GM19438 (cell line): ENCODE data around the gene ANKRD37.

ENCODE experiments used
- ATAC-seq: cut with Tn5 transposase; IDR thresholded peaks from one replicate; pipeline ENCODE4 v1.9.1; 2021; ENCODE audit warnings: low read depth; ENCODE audit not compliant: unreplicated experiment

The ANKRD37 gene

DNA sequence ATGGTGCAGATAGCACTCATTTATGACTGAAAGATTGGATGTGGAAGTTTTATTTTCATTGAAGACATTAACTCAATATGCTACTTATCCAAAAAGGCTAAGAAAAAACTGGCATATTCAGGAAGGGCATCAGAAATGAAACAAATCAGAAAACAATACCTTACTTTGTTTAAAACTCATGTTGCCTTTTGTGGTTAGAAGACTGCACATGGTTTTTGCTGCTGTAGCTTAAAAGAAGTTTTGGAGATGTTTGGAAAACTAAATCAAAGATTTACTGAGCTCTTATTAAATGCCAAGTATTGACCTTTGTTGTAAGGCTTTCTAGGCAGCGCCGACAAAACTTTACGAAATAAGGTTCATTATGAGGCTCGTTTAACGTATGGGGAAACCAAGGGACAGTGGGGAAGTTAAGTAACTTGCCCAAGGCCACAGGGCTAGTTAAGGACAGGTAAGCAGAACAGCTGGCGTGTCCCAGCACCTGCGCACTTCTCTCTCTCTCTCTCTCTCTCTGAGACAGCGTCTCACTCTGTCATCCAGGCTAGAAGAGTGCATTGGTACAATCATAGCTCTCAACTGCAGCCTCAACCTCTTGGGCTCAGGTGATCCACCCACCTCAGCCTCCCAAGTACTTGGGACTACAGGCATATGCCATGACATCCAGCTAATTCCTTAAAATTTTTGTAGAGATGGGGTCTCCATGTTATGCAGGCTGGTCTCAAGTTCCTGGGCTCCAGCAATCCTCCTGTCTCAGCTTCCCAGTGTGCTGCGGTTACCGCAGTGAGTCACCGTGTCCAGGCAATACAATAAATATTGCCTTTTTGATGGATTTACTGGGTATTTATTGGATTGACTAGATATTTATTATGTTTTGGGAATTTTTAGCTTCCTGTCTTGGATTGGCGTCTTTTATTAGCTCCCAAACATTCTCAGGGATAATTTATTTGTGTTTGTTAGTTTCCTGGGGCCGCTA lies 17.0 kb upstream of the ANKRD37 start:
- no peak for ATAC-seq

- ATAC-seq = no peak
Observed at GRCh38 chr4:185380320-185380719, 16.3 kb upstream of the ANKRD37 start.

DNA sequence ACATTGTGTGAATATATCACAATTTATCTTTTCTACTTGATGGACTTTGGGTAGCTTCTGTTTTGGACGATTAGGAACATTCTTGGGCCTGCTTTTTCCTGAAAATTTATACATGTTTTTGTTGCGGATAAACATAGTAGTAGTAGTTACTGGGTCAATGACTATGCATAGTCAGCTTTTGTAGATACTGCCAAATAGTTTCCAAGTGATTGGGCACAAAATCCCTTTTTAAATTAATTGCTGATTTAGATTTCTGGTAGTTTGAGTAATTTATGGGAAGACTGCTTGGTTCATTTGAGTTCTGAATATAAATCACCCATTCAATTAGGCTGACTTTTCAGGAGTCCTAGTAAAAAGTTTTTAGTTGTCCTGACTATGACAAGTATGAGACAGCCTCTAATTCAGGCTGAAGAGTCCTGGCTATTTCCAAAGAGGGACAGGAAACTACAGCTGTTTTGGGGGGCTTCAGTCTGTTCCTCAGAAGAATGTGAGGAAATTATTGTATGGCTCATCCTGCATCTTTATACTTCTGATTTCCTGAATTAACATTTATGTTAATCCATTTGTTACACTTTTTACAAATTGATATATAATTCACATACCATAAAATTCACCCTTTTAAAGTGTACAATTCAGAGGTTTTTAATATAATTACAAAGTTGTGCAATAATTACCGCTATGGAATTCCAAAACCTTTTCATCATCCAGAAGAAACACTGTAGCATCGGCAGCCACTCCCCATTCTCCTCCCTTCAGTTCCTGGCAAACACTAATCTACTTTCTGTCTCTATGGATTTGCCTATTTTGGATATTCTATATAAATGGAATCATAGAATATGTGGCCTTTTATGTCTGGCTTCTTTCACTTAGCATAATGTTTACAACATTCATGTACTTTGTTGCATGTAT lies 15.1 kb upstream of the ANKRD37 start:
- ATAC-seq = no peak

DNA sequence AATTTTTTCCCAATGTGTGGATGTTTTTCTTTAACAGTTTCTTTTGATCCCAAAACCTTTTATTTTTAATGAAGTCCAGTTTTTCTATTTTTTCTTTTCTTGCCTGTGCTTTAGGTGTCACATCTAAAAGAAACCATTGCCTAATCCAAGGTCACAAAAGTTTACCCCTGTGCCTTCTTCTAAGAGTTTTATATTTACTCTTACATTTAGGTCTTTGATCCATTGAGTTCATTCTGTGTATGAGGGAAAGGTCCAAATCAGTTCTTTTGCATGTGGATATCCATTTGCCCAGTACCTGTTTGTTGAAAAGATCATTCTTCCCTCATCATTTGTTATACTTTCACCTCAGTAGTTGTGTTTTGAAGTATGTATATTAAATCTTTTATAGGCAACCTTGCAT lies 13.9 kb upstream of the ANKRD37 start:
- ATAC-seq = no peak

DNA sequence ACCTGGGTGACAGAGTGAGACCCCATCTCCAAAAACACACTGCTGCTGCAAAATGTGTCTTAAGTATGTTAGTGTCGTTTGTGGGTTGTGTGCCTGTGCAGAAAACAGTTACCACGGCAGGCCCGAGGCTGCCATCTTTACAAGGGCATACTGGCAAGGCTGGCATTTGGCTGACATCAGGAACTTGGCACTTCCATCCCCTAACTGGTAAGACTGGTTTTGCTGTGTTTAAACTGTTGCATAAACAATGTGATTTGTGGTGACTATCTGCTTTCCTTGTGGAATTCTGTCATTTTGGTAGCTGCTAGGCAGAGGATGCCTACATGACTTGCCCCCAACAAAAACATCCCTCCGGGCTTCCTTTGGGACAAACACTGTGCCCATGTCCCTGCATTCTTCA lies 13.2 kb upstream of the ANKRD37 start:
- no peak for ATAC-seq

DNA sequence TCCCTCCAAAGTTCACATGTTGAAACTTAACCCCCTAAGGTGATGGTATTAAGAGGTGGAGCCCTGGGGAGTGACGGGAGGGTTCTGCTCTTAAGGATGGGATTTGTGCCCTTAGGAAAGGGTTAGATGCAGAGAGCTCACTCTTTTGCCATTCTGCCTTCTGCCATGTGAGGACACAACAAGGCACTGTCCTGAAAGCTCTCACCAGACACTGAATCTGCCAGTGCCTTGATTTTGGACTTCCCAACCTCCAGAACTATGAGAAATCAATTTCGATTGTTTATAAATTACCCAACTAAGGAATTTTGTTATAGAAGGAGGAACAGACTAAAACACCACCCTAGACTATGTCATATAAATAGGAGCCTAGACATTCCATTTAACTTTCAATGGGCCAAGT lies 12.6 kb upstream of the ANKRD37 start:
- ATAC-seq = no peak

DNA sequence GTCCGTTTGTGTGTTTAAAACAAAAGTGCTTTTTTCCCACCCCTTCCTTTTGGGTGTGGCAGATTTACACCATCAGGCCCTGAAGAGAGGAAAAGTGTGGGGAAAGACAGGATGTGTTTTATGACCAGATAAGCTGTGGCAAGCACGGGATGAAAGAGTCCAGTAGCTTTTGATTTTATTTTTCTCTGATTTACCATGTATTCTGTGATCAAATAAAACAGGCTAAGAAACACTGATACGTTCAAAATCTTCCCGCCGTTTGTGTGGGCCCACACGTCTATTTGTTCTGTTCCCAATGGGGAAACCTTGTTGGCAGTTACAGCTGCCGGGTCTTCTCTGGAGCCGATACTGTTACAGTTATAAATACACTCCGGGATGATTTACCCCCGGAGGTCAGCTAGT lies 11.7 kb upstream of the ANKRD37 start:
- no peak for ATAC-seq

DNA sequence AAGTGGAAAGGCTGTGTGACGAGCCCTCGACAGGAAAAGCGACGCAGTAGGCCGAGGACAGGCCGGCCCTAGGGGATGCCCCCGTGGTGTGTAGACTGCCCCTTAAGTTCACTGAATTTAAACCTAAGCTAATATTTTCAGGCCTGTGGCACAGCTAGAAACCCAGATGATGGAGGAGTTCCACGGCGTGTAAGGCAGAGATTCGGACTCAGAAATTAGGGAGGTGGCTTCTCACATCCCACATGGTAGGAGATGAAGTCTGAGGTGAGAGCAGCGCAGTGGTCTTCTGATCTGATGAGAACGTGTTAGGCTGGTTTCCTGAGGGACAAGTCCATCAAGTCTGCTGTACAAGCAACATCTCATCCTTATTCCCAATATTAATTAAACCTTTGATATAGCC lies 8.7 kb upstream of the ANKRD37 start:
- no peak for ATAC-seq

DNA sequence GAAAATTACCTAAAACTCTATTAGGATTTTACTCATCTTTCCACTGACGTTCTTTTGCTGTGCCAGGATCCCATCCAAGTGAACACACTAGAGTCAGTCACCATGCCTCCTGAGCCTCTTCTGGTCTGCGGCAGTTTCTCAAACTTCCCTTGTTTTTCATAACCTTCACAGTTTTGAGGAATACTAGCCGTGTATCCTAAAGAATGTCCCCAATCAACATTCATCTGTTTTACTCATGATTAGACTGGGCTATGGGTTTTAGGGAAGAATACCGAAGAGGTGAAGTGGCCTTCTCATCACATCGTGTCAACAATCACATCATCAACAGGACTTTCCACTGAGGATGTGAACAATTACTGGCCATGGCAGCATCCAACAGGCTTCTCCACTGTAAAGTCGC lies 5.7 kb upstream of the ANKRD37 start:
- no peak for ATAC-seq

DNA sequence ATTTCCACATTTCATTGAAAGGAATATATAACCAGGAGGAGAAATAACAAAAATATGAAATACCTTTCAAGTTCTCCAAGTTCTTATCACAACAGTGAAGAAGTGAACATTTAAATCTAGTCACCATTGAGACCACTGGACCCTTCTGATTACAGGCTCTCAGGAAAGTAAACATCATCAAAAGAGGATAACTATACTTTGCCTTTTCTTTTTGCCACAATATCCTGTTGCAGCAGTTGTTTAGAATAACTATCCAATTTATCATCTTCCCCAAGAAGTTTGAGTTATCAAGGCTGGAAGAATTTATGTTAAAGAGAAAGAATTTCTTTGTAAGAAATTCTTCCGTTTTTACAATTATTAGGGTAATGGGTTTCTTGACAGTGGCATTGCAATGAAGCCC lies 4.5 kb upstream of the ANKRD37 start:
- ATAC-seq = no peak

- ATAC-seq = no peak
Observed at GRCh38 chr4:185394568-185395237, 1.9 kb upstream of the ANKRD37 start.

GRCh38 chr4:185395238-185395955 lies 1.2 kb upstream of the ANKRD37 start, which contains the start of gene LRP2BP:
Gene LRP2BP (minus strand): TSS chr4:185395924. CDS start chr4:185378186, 17,738 bp downstream.
- no peak for ATAC-seq

- peak; percentile 70 for ATAC-seq
Observed at GRCh38 chr4:185395956-185396723, 501 bp upstream of the ANKRD37 start.

GRCh38 chr4:185398618-185399017 lies 2.0 kb downstream of the ANKRD37 start:
- ATAC-seq = no peak

GRCh38 chr4:185399466-185399865 lies 2.8 kb downstream of the ANKRD37 start:
- ATAC-seq = no peak

DNA sequence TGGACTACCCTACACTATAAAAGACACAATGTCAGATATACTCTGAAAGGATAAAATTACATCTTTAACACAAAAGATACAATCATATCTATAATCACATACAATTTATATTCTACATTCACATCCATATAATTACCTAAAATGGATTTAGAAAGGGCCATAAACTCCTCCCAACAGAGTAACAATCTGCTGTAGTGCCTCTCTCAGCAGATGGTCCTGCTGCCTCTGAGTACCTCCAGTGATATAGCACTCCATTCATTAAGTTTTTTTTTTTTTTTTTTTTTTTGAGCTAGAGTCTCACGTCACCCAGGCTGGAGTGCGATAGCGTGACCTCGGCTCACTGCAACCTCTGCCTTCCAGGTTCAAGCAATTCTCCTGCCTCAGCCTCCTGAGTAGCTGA lies 7.4 kb downstream of the ANKRD37 start:
- no peak for ATAC-seq

DNA sequence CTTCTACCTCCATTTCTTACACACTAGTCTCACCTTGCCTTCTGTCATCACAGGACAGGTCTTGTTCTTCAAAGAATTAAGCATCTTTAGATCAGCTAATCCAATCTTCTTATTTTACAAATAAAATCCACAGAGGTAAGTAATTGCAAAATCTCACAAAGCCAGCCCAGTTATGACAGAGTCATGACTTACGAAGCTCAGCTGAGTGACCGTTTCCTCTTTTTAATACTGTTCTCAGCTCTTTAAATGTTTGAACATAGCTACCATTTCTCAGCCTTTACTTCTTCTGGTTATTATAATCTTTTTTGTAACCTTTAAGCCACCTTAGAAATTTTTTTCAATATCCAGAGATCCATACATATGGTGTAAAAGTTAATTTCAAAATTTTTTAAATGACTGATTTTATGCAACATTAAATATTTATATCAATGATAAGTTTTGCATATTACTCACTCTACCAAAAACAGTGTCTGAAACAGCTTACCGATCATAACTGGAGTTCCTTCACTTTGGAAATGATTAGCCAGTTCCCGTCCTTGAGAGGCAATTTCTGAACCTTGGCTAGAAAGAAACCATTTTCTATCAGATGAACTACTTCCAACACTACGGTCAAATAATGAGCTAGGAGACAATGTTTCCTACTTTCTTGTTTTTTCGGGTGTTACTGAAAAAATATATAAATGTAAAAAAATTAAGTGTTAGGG lies 8.8 kb downstream of the ANKRD37 start:
- peak; percentile 48 for ATAC-seq

DNA sequence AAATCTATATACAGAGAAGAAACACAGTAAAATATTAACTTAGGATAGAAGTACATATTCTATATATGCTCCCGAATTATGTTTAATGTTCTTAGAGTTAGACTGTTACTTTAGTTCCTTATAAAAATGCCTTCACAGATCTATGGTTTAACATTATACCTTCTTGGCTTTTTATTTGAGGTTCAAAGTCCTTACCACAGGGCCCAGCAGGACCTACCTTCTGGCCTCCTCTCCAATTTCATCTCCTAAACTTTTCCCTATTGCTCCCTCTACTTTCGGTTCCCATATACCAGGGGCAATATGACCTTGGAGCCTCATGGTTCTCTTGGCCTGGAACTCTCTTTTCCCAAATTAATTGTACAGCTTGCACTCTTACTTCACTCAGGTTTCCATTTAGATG lies 11.8 kb downstream of the ANKRD37 start:
- no peak for ATAC-seq

- ATAC-seq = no peak
Observed at GRCh38 chr4:185411849-185412248, 15.2 kb downstream of the ANKRD37 start.
